ENCODE results near the gene HDAC4. TPM values are rescaled to one million over a fixed set of nuclear protein-coding genes. Genes with fewer than 3 reads are reported as not detected.

Gene HDAC4
- total RNA-seq, 1 donor from 2014 or later: 76.6 TPM

DNA sequence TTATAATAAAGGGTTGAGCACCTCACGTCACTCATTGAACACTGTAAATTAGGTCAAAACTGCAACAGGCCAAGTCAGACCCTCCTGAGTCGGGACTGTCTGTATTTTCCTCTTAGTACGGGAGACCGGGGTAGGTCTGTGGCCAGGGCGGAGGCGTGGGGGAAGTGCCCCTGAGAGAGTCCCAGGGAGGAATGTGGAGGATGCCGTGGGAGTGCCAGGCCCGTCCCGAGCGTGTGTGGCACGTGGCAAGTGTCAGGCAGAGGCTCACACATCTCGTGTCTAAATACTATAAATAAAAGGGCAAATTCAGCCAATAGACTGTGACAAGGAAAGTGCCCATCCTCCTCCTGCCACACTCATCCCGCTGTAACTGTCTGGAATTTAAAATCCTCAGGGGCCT is 6.3 kb upstream of the HDAC4 start:
- no peak for DNase-seq (ENCODE audit: extremely low spot score in 2 of 2)
- H3K4me3 ChIP-seq: no peak overlapping the region
- no peaks in the 10 kb centered on the region for H3K27me3 ChIP-seq
- intact Hi-C loops (cut with DNase I): no loop called here
- H3K36me3 ChIP-seq: no peaks in the 10 kb centered on the region
- no peaks in the 10 kb centered on the region for H3K9me3 ChIP-seq
- H3K4me1 ChIP-seq: peaks cover 7% of the 10 kb centered on the region
- H3K27ac ChIP-seq: no peak overlapping the region
- TF ChIP-seq POLR2AphosphoS5 (IDR thresholded peaks at IDR 0.05; ENCODE audit: insufficient read depth in 1 of 2, low read depth in 1 of 2): no peak

DNA sequence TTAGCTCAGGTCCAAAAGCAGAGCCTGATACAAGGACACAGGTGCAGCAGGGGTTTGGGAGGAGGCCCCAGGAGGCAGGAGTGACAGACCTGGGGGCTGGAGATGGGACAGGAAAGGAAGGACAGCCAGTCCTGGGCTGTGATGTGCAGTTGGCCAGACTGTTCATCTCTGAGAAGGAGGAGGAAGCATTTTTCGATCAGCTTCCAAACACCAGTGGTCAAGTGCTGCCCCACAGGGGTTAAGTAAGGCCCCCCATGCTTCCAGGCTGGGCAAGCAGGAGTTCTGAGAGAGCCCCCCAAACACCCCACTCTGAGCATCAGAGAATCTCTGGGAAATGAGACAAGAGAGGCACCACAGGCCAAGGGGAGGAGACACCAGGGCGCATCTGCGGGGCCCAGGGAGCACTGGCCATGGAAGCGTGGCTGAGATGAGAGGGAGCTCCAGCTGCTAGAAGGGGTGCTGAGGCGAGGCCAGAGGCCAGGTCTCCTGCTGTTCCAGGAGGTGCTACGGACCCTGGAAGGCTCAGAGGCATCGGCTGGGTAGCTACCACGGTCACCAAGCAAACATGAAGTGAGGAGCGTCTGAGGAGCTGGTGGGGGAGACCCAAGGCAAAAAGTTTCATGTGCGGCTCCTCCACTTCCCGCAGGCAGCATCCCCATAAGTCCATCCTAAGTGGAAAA is 5.6 kb upstream of the HDAC4 start:
- Histone ChIP-seq H3K36me3 (no peaks in the 10 kb centered on the region), H3K27me3 (no peaks in the 10 kb centered on the region), H3K9me3 (no peaks in the 10 kb centered on the region), H3K4me1 (peaks cover 9% of the 10 kb centered on the region), H3K27ac (no peak overlapping the region), H3K4me3 (no peak overlapping the region)
- intact Hi-C loops (cut with DNase I): no loop called here
- TF ChIP-seq, protein P1, sequence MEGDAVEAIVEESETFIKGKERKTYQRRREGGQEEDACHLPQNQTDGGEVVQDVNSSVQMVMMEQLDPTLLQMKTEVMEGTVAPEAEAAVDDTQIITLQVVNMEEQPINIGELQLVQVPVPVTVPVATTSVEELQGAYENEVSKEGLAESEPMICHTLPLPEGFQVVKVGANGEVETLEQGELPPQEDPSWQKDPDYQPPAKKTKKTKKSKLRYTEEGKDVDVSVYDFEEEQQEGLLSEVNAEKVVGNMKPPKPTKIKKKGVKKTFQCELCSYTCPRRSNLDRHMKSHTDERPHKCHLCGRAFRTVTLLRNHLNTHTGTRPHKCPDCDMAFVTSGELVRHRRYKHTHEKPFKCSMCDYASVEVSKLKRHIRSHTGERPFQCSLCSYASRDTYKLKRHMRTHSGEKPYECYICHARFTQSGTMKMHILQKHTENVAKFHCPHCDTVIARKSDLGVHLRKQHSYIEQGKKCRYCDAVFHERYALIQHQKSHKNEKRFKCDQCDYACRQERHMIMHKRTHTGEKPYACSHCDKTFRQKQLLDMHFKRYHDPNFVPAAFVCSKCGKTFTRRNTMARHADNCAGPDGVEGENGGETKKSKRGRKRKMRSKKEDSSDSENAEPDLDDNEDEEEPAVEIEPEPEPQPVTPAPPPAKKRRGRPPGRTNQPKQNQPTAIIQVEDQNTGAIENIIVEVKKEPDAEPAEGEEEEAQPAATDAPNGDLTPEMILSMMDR (IDR thresholded peaks at IDR 0.05): no peak
- TF ChIP-seq POLR2A (IDR thresholded peaks at IDR 0.05): no peak
- TF ChIP-seq POLR2AphosphoS5 (IDR thresholded peaks at IDR 0.05; ENCODE audit: insufficient read depth in 1 of 2, low read depth in 1 of 2): no peak
- DNase-seq (ENCODE audit: extremely low spot score in 2 of 2): no peak

DNA sequence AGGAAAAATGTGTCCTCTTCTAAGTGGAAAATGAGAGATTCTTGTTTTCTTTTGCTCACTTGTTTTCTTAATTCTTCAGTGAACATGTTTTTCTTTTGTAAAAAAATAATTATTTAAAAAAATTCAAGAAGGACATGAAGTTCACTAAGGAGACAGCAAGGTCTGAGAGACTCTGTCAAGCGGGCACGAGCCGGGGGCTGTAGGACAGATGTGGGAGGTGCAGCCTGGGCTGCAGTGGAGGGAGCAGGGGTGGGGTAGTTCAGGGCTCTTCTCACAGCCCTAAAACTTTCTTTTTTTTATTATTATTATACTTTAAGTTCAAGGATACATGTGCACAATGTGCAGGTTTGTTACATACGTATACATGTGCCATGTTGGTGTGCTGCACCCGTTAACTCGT is 4.3 kb upstream of the HDAC4 start:
- no peak for DNase-seq (ENCODE audit: extremely low spot score in 2 of 2)
- H3K27ac ChIP-seq: no peak overlapping the region
- H3K9me3 ChIP-seq: no peaks in the 10 kb centered on the region
- intact Hi-C loops (cut with DNase I): no loop called here
- H3K4me1 ChIP-seq: peaks cover 9% of the 10 kb centered on the region
- TF ChIP-seq, protein P1 (IDR thresholded peaks at IDR 0.05): no peak
- TF ChIP-seq POLR2A (IDR thresholded peaks at IDR 0.05) (no peak), POLR2AphosphoS5 (IDR thresholded peaks at IDR 0.05; ENCODE audit: insufficient read depth in 1 of 2, low read depth in 1 of 2) (no peak)
- no peak overlapping the region for H3K4me3 ChIP-seq
- H3K36me3 ChIP-seq: no peaks in the 10 kb centered on the region
- no peaks in the 10 kb centered on the region for H3K27me3 ChIP-seq

DNA sequence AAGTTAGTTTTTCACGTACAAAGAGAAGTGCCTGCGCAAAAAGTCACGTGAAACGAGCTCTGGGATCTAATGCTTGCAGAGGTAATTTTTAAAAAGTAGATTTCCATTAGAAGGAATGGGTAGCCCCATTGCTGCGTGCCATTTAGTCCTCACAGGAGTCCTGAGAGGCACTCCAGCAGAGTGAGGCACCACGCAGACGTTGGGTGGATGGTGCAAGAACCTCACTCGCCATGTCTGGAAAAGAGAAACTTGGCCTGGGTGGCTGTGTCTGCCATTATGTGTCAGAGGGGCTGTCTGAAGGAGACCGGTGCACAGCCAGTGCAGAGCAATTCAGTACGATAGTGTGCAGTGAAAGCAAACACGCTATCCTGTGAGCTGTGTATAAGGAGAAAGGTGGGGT is 1.8 kb upstream of the HDAC4 start:
- DNase-seq (ENCODE audit: extremely low spot score in 2 of 2): no peak
- Histone ChIP-seq H3K4me1 (peaks cover 31% of the 10 kb centered on the region), H3K9me3 (no peaks in the 10 kb centered on the region), H3K4me3 (no peak overlapping the region), H3K27me3 (no peaks in the 10 kb centered on the region), H3K36me3 (no peaks in the 10 kb centered on the region), H3K27ac (no peak overlapping the region)
- TF ChIP-seq, protein P1 (IDR thresholded peaks at IDR 0.05): no peak
- TF ChIP-seq POLR2AphosphoS5 (IDR thresholded peaks at IDR 0.05; ENCODE audit: insufficient read depth in 1 of 2, low read depth in 1 of 2) (no peak), POLR2A (IDR thresholded peaks at IDR 0.05) (no peak)
- intact Hi-C loops (cut with DNase I): no loop called here

DNA sequence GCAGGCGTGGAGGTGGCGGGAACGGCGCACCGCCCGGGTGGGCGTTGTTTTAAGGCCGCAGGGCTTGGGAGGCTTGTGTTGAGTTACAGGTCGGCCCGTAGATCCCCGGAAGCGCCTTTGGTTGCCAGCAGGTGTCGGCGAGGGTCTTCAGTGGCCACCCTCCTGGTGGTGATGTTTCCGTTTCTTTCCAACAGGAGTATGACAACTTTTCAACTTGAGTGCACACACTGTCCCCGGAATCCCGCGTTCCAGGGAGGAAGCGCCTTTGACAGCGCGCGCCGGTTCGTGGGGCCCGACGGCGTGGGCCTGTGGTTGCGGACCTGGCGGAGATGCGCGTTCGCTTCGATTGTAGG is 1.0 kb upstream of the HDAC4 start:
- peak overlapping the region; percentile 60 to 66 for H3K4me3 ChIP-seq

More for the DNA sequence above, 1.0 kb upstream of the HDAC4 start:
- intact Hi-C loops (cut with DNase I): no loop called here
- peak overlapping the region; percentile 100 for H3K27ac ChIP-seq
- peaks cover 32% of the 10 kb centered on the region for H3K4me1 ChIP-seq
- no peaks in the 10 kb centered on the region for H3K9me3 ChIP-seq
- peak in 1 of 2 donors; percentile 93 for DNase-seq (ENCODE audit: extremely low spot score in 2 of 2)
- no peaks in the 10 kb centered on the region for H3K36me3 ChIP-seq
- H3K27me3 ChIP-seq: no peaks in the 10 kb centered on the region
- TF ChIP-seq POLR2AphosphoS5 (IDR thresholded peaks at IDR 0.05; ENCODE audit: insufficient read depth in 1 of 2, low read depth in 1 of 2) (no peak), POLR2A (IDR thresholded peaks at IDR 0.05) (no peak)
- TF ChIP-seq, protein P1 (IDR thresholded peaks at IDR 0.05): no peak
